Neural progenitor cell (in vitro differentiated cells): ENCODE data around the gene LARGE1. TPM values are rescaled to one million over a fixed set of nuclear protein-coding genes. Genes with fewer than 3 reads are reported as not detected.
A peak's percentile ranks its signal among the peaks of the same experiment; 100 is the strongest.

Experiments
- DNase-seq: peaks from one replicate; pipeline ENCODE4 v3.0.0-alpha.2; 2016; ENCODE audit warnings: low spot score
- H2AFZ ChIP-seq: fragments of 200-600 bp; sonication (generic); replicated peaks from 2 replicates; pipeline ENCODE4 v1.6.1; 2016; ENCODE audit warnings: antibody characterized with exemption
- H3F3A ChIP-seq: fragments of 200-600 bp; sonication (generic); 2 replicates; pipeline ENCODE4 v1.6.1; 2016; ENCODE audit warnings: antibody characterized with exemption, low read depth
- H3K27ac ChIP-seq: fragments of 200-600 bp; sonication (generic); 2 replicates; pipeline ENCODE4 v1.5.1; 2016; ENCODE audit warnings: mild to moderate bottlenecking
- H3K27me3 ChIP-seq: fragments of 200-600 bp; sonication (generic); 2 replicates; pipeline ENCODE4 v1.6.1; 2016; ENCODE audit warnings: mild to moderate bottlenecking, moderate library complexity
- H3K36me3 ChIP-seq: fragments of 200-600 bp; sonication (generic); 2 replicates; pipeline ENCODE4 v1.5.1; 2016
- H3K4me1 ChIP-seq: fragments of 200-600 bp; sonication (generic); 2 replicates; pipeline ENCODE4 v1.6.1; 2016; ENCODE audit warnings: mixed run types
- H3K4me2 ChIP-seq: fragments of 200-600 bp; sonication (generic); 2 replicates; pipeline ENCODE4 v1.6.1; 2016
- H3K4me3 ChIP-seq: fragments of 200-600 bp; sonication (generic); 2 replicates; pipeline ENCODE4 v1.5.1; 2016
- H3K79me2 ChIP-seq: fragments of 200-600 bp; sonication (generic); 2 replicates; pipeline ENCODE4 v1.6.1; 2016; ENCODE audit warnings: low read depth
- H3K9ac ChIP-seq: fragments of 200-600 bp; sonication (generic); 2 replicates; pipeline ENCODE4 v1.6.1; 2016
- H3K9me3 ChIP-seq: fragments of 200-600 bp; sonication (generic); 2 replicates; pipeline ENCODE4 v1.5.1; 2016; ENCODE audit warnings: low read depth
- H4K20me1 ChIP-seq: fragments of 200-600 bp; sonication (generic); 2 replicates; pipeline ENCODE4 v1.6.1; 2016; ENCODE audit warnings: low read depth
- H3K27ac Mint-ChIP-seq: 3 replicates; pipeline ENCODE4 v1.8.0; 2021; ENCODE audit warnings: mixed read lengths
- H3K27me3 Mint-ChIP-seq: 2 replicates; pipeline ENCODE4 v1.8.0; 2022; ENCODE audit warnings: low read depth, mild to moderate bottlenecking, inconsistent platforms, moderate library complexity, mixed read lengths; ENCODE audit not compliant: insufficient read depth
- H3K36me3 Mint-ChIP-seq: 3 replicates; pipeline ENCODE4 v1.8.0; 2021; ENCODE audit warnings: mixed read lengths
- H3K4me1 Mint-ChIP-seq: 3 replicates; pipeline ENCODE4 v1.8.0; 2021; ENCODE audit warnings: mixed read lengths
- H3K4me3 Mint-ChIP-seq: 3 replicates; pipeline ENCODE4 v1.8.0; 2021; ENCODE audit warnings: mild to moderate bottlenecking, moderate library complexity, mixed read lengths
- H3K9me3 Mint-ChIP-seq: 3 replicates; pipeline ENCODE4 v1.8.0; 2020; ENCODE audit warnings: mixed read lengths
- CTCF ChIP-seq: fragments of 200-600 bp; sonication (generic); IDR thresholded peaks from 2 replicates; pipeline ENCODE4 v1.5.1; 2017; ENCODE audit warnings: antibody characterized with exemption, mild to moderate bottlenecking
- EZH2 ChIP-seq: fragments of 200-600 bp; sonication (generic); IDR thresholded peaks from 2 replicates; pipeline ENCODE4 v1.6.1; 2017; ENCODE audit warnings: antibody characterized with exemption, mild to moderate bottlenecking, moderate library complexity
- EZH2phosphoT487 ChIP-seq: fragments of 200-600 bp; sonication (generic); IDR thresholded peaks from 2 replicates; pipeline ENCODE4 v1.6.1; 2017; ENCODE audit warnings: antibody characterized with exemption
- total RNA-seq: library from RNA; depleted of rRNA; stranded (reverse); fragments of >200 nt; gene quantifications from 2 replicates; pipeline ENCODE4 v1.2.3, GENCODE V29; 2015; ENCODE audit warnings: low replicate concordance

LARGE1 gene
- total RNA-seq, 1 donor from 2014 or later, result 24.9 TPM

DNA sequence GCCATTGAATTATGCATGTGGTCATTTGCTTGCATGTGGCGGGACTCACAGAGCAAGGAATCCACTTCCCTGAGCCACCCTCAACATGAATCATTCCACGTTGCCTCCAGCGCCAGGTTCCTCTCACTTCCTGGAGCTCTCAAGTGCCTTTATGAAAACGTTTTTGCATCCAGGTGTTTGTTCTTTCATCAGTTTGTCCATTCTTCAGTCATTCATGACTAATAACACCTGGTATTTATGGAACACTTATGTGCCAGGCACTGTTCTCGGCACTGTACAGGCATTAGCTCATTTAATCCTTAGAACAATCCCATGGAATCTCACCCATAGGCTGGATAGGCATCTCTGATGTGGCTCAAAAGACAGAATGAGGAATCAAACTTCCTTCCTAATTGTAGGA is 606.0 kb downstream of the LARGE1 start:
- no peaks in the 10 kb centered on the region for H3K9me3 Mint-ChIP-seq
- no peak overlapping the region for H3K4me2 ChIP-seq
- peaks cover 23% of the 10 kb centered on the region for H3K36me3 Mint-ChIP-seq
- no peak overlapping the region for H3K9ac ChIP-seq
- no peaks in the 10 kb centered on the region for H3K27me3 ChIP-seq
- H3K4me1 ChIP-seq, result no peaks in the 10 kb centered on the region
- no peak overlapping the region for H3K27ac ChIP-seq
- H3F3A ChIP-seq, result no peaks in the 10 kb centered on the region
- H3K36me3 ChIP-seq, result no peaks in the 10 kb centered on the region
- no peak overlapping the region for H3K27ac Mint-ChIP-seq
- H3K9me3 ChIP-seq, result no peaks in the 10 kb centered on the region
- no peak for TF ChIP-seq EZH2phosphoT487
- DNase-seq, result no peak
- peaks cover 6% of the 10 kb centered on the region for H3K4me1 Mint-ChIP-seq
- no peak overlapping the region for H3K4me3 Mint-ChIP-seq
- no peak overlapping the region for H3K4me3 ChIP-seq
- no peaks in the 10 kb centered on the region for H4K20me1 ChIP-seq
- H2AFZ ChIP-seq, result no peak overlapping the region
- H3K79me2 ChIP-seq, result no peaks in the 10 kb centered on the region
- H3K27me3 Mint-ChIP-seq, result peaks cover 8% of the 10 kb centered on the region

DNA sequence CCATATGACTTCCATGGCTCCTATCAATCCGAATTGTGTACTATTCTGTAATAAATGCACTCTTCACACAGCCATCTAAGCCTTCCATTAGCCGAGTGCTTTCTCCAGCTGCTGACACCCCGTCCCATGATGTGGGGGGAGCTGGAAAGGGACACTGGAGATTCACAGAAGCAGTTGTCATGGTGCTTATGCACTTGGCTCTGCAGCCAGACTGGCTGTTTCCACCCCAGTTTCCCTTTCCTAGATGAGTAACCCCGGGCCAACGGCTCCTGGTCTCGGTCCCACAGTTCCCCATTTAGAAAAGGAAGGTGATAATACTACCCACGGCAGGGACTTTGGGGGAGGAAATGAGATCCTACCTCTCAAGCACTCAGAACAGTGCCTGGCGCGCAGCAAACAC is 617.2 kb downstream of the LARGE1 start:
- H2AFZ ChIP-seq, result no peak overlapping the region
- H3K4me3 Mint-ChIP-seq, result no peak overlapping the region
- no peak overlapping the region for H3K27ac ChIP-seq
- H3K9me3 Mint-ChIP-seq, result no peaks in the 10 kb centered on the region
- no peak overlapping the region for H3K4me2 ChIP-seq
- peaks cover 9% of the 10 kb centered on the region for H3K36me3 Mint-ChIP-seq
- H3K36me3 ChIP-seq, result no peaks in the 10 kb centered on the region
- no peaks in the 10 kb centered on the region for H3F3A ChIP-seq
- DNase-seq, result no peak
- H3K4me3 ChIP-seq, result no peak overlapping the region
- TF ChIP-seq CTCF (no peak), EZH2phosphoT487 (no peak), EZH2 (no peak)
- H3K9me3 ChIP-seq, result no peaks in the 10 kb centered on the region
- H3K4me1 ChIP-seq, result peaks cover 15% of the 10 kb centered on the region
- no peak overlapping the region for H3K9ac ChIP-seq
- H3K27ac Mint-ChIP-seq, result no peak overlapping the region
- H3K27me3 ChIP-seq, result no peaks in the 10 kb centered on the region
- H3K79me2 ChIP-seq, result no peaks in the 10 kb centered on the region
- peaks cover 47% of the 10 kb centered on the region for H3K4me1 Mint-ChIP-seq
- no peaks in the 10 kb centered on the region for H4K20me1 ChIP-seq
- H3K27me3 Mint-ChIP-seq, result peaks cover 6% of the 10 kb centered on the region

DNA sequence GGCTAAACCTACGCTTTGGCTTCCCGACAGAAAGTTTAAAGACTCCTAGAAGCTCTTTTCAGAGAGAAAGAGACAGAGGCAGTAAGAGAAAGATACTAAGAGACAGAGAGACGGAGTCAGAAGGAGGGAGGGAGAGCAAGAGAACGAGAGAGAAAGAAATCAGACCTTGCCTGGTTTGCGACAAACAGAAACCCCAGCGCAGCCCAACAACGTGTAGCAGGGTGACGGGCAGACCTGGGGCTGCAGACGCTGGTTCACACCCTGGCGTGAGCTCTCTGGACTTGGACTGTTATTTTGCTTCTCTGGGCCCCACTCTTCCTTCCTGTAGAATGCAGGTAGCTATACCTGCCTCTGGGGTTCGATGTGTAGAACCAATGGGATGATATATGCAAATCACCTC is 617.7 kb downstream of the LARGE1 start:
- Histone ChIP-seq H3K4me3 (no peak overlapping the region), H3K9ac (no peak overlapping the region), H3K36me3 (no peaks in the 10 kb centered on the region), H4K20me1 (no peaks in the 10 kb centered on the region), H3F3A (no peaks in the 10 kb centered on the region), H3K9me3 (no peaks in the 10 kb centered on the region), H2AFZ (no peak overlapping the region), H3K4me2 (peak overlapping the region; percentile 33), H3K27ac (no peak overlapping the region), H3K79me2 (no peaks in the 10 kb centered on the region), H3K4me1 (peaks cover 15% of the 10 kb centered on the region), H3K27me3 (no peaks in the 10 kb centered on the region)
- H3K9me3 Mint-ChIP-seq, result no peaks in the 10 kb centered on the region
- H3K27me3 Mint-ChIP-seq, result peaks cover 2% of the 10 kb centered on the region
- peaks cover 12% of the 10 kb centered on the region for H3K36me3 Mint-ChIP-seq
- H3K27ac Mint-ChIP-seq, result peak overlapping the region; percentile 51
- H3K4me1 Mint-ChIP-seq, result peaks cover 50% of the 10 kb centered on the region
- no peak for DNase-seq
- peak overlapping the region; percentile 4 for H3K4me3 Mint-ChIP-seq
- no peak for TF ChIP-seq CTCF
- no peak for TF ChIP-seq EZH2
- no peak for TF ChIP-seq EZH2phosphoT487

- Histone ChIP-seq H3K9me3 (no peaks in the 10 kb centered on the region), H3F3A (no peaks in the 10 kb centered on the region), H3K9ac (no peak overlapping the region), H3K36me3 (no peaks in the 10 kb centered on the region), H4K20me1 (no peaks in the 10 kb centered on the region), H3K27ac (no peak overlapping the region), H3K27me3 (no peaks in the 10 kb centered on the region), H3K4me3 (no peak overlapping the region), H3K4me2 (peak overlapping the region; percentile 33), H3K4me1 (peaks cover 15% of the 10 kb centered on the region), H3K79me2 (no peaks in the 10 kb centered on the region), H2AFZ (no peak overlapping the region)
- H3K27me3 Mint-ChIP-seq, result peaks cover 2% of the 10 kb centered on the region
- H3K27ac Mint-ChIP-seq, result peak overlapping the region; percentile 51
- peak; percentile 89 for DNase-seq
- peak overlapping the region; percentile 4 for H3K4me3 Mint-ChIP-seq
- TF ChIP-seq EZH2phosphoT487 (no peak), CTCF (peak; percentile 95)
- H3K9me3 Mint-ChIP-seq, result no peaks in the 10 kb centered on the region
- H3K4me1 Mint-ChIP-seq, result peaks cover 50% of the 10 kb centered on the region
- peaks cover 10% of the 10 kb centered on the region for H3K36me3 Mint-ChIP-seq
Measured at GRCh38 chr22:33302049-33302545, 618.2 kb downstream of the LARGE1 start.
